GM21381 (cell line): ENCODE results near the gene FYN.
"Not testable (repeated sequence)": the region's sequence is repeated elsewhere in the genome, so short reads cannot be mapped to it uniquely, and the experiment has no call there.

Source experiments
- ATAC-seq: cut with Tn5 transposase; IDR thresholded peaks from one replicate; pipeline ENCODE4 v1.9.1; 2021; ENCODE audit warnings: mild to moderate bottlenecking, moderate library complexity; ENCODE audit not compliant: unreplicated experiment

FYN gene

GRCh38 chr6:111646942-111647341 is 226.3 kb downstream of the FYN start:
- no peak for ATAC-seq

- ATAC-seq: no peak
Measured at GRCh38 chr6:111646034-111646433, 227.2 kb downstream of the FYN start.

- no peak for ATAC-seq
Measured at GRCh38 chr6:111644893-111645430, 228.3 kb downstream of the FYN start.

- ATAC-seq: no peak
Measured at GRCh38 chr6:111642463-111643158, 230.6 kb downstream of the FYN start.

- ATAC-seq: no peak
Measured at GRCh38 chr6:111639266-111639665, 234.0 kb downstream of the FYN start.

GRCh38 chr6:111634981-111635380 is 238.3 kb downstream of the FYN start:
- ATAC-seq: not testable (repeated sequence)

- ATAC-seq: no peak
Measured at GRCh38 chr6:111633822-111634221, 239.4 kb downstream of the FYN start.

GRCh38 chr6:111632468-111633247 is 240.6 kb downstream of the FYN start:
- no peak for ATAC-seq

- no peak for ATAC-seq
Measured at GRCh38 chr6:111631903-111632460, 241.3 kb downstream of the FYN start.

- no peak for ATAC-seq
Measured at GRCh38 chr6:111631018-111631417, 242.2 kb downstream of the FYN start.

- no peak for ATAC-seq
Measured at GRCh38 chr6:111628142-111628850, 245.0 kb downstream of the FYN start.

GRCh38 chr6:111626441-111626840 is 246.8 kb downstream of the FYN start:
- no peak for ATAC-seq

GRCh38 chr6:111625461-111626391 is 247.5 kb downstream of the FYN start:
- ATAC-seq: no peak

GRCh38 chr6:111625099-111625416 is 248.2 kb downstream of the FYN start:
- no peak for ATAC-seq

GRCh38 chr6:111624401-111625098 is 248.7 kb downstream of the FYN start:
- ATAC-seq: no peak

GRCh38 chr6:111623046-111623718 is 250.1 kb downstream of the FYN start:
- ATAC-seq: no peak

- ATAC-seq: no peak
Measured at GRCh38 chr6:111620169-111620568, 253.1 kb downstream of the FYN start.

GRCh38 chr6:111618407-111618806 is 254.8 kb downstream of the FYN start:
- no peak for ATAC-seq

- ATAC-seq: no peak
Measured at GRCh38 chr6:111617149-111617548, 256.1 kb downstream of the FYN start.
